GM18508 (cell line): ENCODE measurements around the gene WDFY1.

Source experiments
- ATAC-seq: cut with Tn5 transposase; IDR thresholded peaks from one replicate; pipeline ENCODE4 v1.9.1; 2021; ENCODE audit warnings: moderate number of reproducible peaks; ENCODE audit not compliant: insufficient read depth, unreplicated experiment

Gene WDFY1

DNA sequence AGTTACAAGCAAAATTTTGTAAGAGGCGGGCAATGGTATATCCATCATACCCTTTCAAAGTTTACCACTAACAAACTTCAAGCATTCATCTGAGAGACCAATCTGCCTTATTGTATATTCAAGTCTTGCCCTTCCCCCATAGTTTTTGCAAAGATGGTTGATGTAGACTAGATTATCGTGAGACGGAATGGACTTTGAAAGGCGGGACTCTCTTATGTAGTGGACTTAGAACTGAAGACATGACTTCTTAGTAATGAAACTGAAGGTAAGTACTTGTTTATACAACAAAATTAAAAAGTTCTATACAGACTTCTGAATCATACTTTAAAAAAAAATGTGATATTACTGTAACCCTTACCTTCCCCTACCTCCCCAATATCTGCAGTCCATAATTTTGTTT is 118.1 kb downstream of the WDFY1 start:
- ATAC-seq, result no peak
